DLD1 (cell line): ENCODE measurements around the gene TSHZ1.

ENCODE experiments used
- in situ Hi-C: cut with HindIII; loops from 2 replicates; pipeline ENCODE4 v1.10.0; 2017; ENCODE audit warnings: low sequenced_read_pairs

The TSHZ1 gene

GRCh38 chr18:75210274-75211001, at the start of gene TSHZ1:
Gene TSHZ1, plus strand, starts transcription at chr18:75210797. Its CDS starts 1,080 bp downstream, at chr18:75211877.
- in situ Hi-C loops: no loop called here

- in situ Hi-C loops: no loop called here
Observed at GRCh38 chr18:75161256-75162028, 49.2 kb upstream of the TSHZ1 start.

- in situ Hi-C loops: no loop called here
Observed at GRCh38 chr18:75162467-75162866, 48.1 kb upstream of the TSHZ1 start.

GRCh38 chr18:75162978-75163377, 47.6 kb upstream of the TSHZ1 start:
- in situ Hi-C loops: no loop called here

- in situ Hi-C loops: no loop called here
Observed at GRCh38 chr18:75163736-75164135, 46.9 kb upstream of the TSHZ1 start.

- in situ Hi-C loops: no loop called here
Observed at GRCh38 chr18:75164479-75164878, 46.1 kb upstream of the TSHZ1 start.

- in situ Hi-C loops: no loop called here
Observed at GRCh38 chr18:75165926-75166325, 44.7 kb upstream of the TSHZ1 start.

GRCh38 chr18:75167137-75167536, 43.5 kb upstream of the TSHZ1 start:
- in situ Hi-C loops: no loop called here

- in situ Hi-C loops: no loop called here
Observed at GRCh38 chr18:75167759-75168618, 42.6 kb upstream of the TSHZ1 start.

GRCh38 chr18:75168619-75169018, 42.0 kb upstream of the TSHZ1 start:
- in situ Hi-C loops: no loop called here

GRCh38 chr18:75169411-75169810, 41.2 kb upstream of the TSHZ1 start:
- in situ Hi-C loops: no loop called here

GRCh38 chr18:75170022-75170789, 40.4 kb upstream of the TSHZ1 start:
- in situ Hi-C loops: no loop called here

GRCh38 chr18:75170916-75171315, 39.7 kb upstream of the TSHZ1 start:
- in situ Hi-C loops: no loop called here

GRCh38 chr18:75172299-75173124, 38.1 kb upstream of the TSHZ1 start:
- in situ Hi-C loops: no loop called here

- in situ Hi-C loops: no loop called here
Observed at GRCh38 chr18:75173125-75173432, 37.5 kb upstream of the TSHZ1 start.

GRCh38 chr18:75173738-75174137, 36.9 kb upstream of the TSHZ1 start:
- in situ Hi-C loops: no loop called here

- in situ Hi-C loops: no loop called here
Observed at GRCh38 chr18:75176849-75177248, 33.7 kb upstream of the TSHZ1 start.

GRCh38 chr18:75178376-75178775, 32.2 kb upstream of the TSHZ1 start:
- in situ Hi-C loops: no loop called here

GRCh38 chr18:75179819-75180600, 30.6 kb upstream of the TSHZ1 start:
- in situ Hi-C loops: no loop called here
